ENCODE measurements around the gene STRIT1. TPM values are rescaled to one million over a fixed set of nuclear protein-coding genes. Genes with fewer than 3 reads are reported as not detected.

STRIT1 gene
- not detected for total RNA-seq
- not detected for polyA plus RNA-seq (2013, experiment 1 of 2)
- polyA plus RNA-seq (2013, experiment 2 of 2), result not detected
- long read RNA-seq, experiment 1, result 0 reads
- long read RNA-seq, experiment 2, result 0 reads
- long read RNA-seq, experiment 3, result 0 reads
- long read RNA-seq, experiment 4, result 0 reads

- Mint-ChIP-seq H3K4me1 (no peaks in the 10 kb centered on the region), H3K27me3 (ENCODE audit: insufficient read depth) (no peaks in the 10 kb centered on the region), H3K4me3 (no peak within 1 kb of the TSS), H3K36me3 (ENCODE audit: low read depth) (peaks cover 9% of the 10 kb centered on the region), H3K9me3 (peaks cover 25% of the 10 kb centered on the region), H3K27ac (no peak within 1 kb of the TSS)
- Histone ChIP-seq H3K4me3 (ENCODE audit: low read length) (no peak within 1 kb of the TSS), H3K36me3 (ENCODE audit: control insufficient read depth, insufficient read depth, low read length) (no peaks in the 10 kb centered on the region), H3K27ac (ENCODE audit: low read depth, low read length) (no peak within 1 kb of the TSS), H3K4me1 (ENCODE audit: control insufficient read depth, insufficient read depth, low read length) (no peaks in the 10 kb centered on the region), H3K9me3 (ENCODE audit: control insufficient read depth, low read length) (peaks cover 30% of the 10 kb centered on the region), H3K27me3 (ENCODE audit: control insufficient read depth, insufficient read depth, low read length, poor library complexity, severe bottlenecking) (no peaks in the 10 kb centered on the region), H3K9ac (ENCODE audit: extremely low read depth, low read length, poor library complexity, severe bottlenecking) (no peak within 1 kb of the TSS)
- no peak for TF ChIP-seq CTCF (conservative IDR thresholded peaks at IDR 0.05)
- 78 to 84% methylated on average over 4 to 6 of the region's 6 CpGs for WGBS, 2 experiments (ENCODE audit: insufficient coverage in 1 of 2, insufficient read length in 1 of 2)
- DNase-seq, result no peak
Observed at GRCh38 chr3:155293516-155293915, at the start of gene STRIT1. TSS of gene STRIT1 (minus strand) at chr3:155293683.

DNA sequence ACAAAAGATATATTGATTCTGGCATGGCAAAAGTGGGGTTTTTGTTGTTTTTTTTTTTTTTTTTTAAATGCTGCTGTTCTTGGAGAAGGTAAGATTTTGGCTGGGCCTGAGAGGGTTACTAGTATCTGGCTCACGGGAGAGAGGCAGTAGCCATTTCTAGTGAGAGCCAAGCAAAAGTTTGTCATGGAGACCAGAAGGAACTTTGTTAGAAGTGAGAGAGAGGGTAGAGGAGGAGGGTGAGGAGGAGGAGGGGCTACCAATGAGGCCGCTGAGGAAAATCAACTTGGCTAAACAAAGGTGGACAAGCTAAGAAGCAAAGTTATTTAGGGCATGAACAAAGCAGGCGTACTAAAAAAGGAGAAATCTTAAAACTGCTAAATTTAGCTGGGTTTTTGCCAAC is 48.9 kb upstream of the STRIT1 start:
- Mint-ChIP-seq H3K27me3 (ENCODE audit: insufficient read depth) (no peaks in the 10 kb centered on the region), H3K4me3 (no peak overlapping the region), H3K4me1 (peaks cover 4% of the 10 kb centered on the region), H3K9me3 (no peaks in the 10 kb centered on the region), H3K27ac (peak overlapping the region; percentile 13), H3K36me3 (ENCODE audit: low read depth) (no peaks in the 10 kb centered on the region)
- H3K4me3 ChIP-seq (ENCODE audit: low read length), result no peak overlapping the region
- no peak for TF ChIP-seq CTCF (conservative IDR thresholded peaks at IDR 0.05)
- H3K4me1 ChIP-seq (ENCODE audit: control insufficient read depth, insufficient read depth, low read length), result no peaks in the 10 kb centered on the region
- H3K27ac ChIP-seq (ENCODE audit: low read depth, low read length), result no peak overlapping the region
- H3K9ac ChIP-seq (ENCODE audit: extremely low read depth, low read length, poor library complexity, severe bottlenecking), result no peak overlapping the region
- 62 to 67% methylated on average over 2 to 3 of the region's 3 CpGs for WGBS, 2 experiments (ENCODE audit: insufficient coverage in 1 of 2, insufficient read length in 1 of 2)
- no peak for DNase-seq
- H3K36me3 ChIP-seq (ENCODE audit: control insufficient read depth, insufficient read depth, low read length), result no peaks in the 10 kb centered on the region
- H3K27me3 ChIP-seq (ENCODE audit: control insufficient read depth, insufficient read depth, low read length, poor library complexity, severe bottlenecking), result no peaks in the 10 kb centered on the region
- H3K9me3 ChIP-seq (ENCODE audit: control insufficient read depth, low read length), result peaks cover 6% of the 10 kb centered on the region

- no peaks in the 10 kb centered on the region for H3K9me3 Mint-ChIP-seq
- no peak overlapping the region for H3K9ac ChIP-seq (ENCODE audit: extremely low read depth, low read length, poor library complexity, severe bottlenecking)
- H3K9me3 ChIP-seq (ENCODE audit: control insufficient read depth, low read length), result no peaks in the 10 kb centered on the region
- H3K4me3 Mint-ChIP-seq, result no peak overlapping the region
- DNase-seq, result no peak
- H3K27me3 ChIP-seq (ENCODE audit: control insufficient read depth, insufficient read depth, low read length, poor library complexity, severe bottlenecking), result no peaks in the 10 kb centered on the region
- H3K4me1 ChIP-seq (ENCODE audit: control insufficient read depth, insufficient read depth, low read length), result no peaks in the 10 kb centered on the region
- H3K27ac ChIP-seq (ENCODE audit: low read depth, low read length), result no peak overlapping the region
- no peaks in the 10 kb centered on the region for H3K36me3 ChIP-seq (ENCODE audit: control insufficient read depth, insufficient read depth, low read length)
- H3K27me3 Mint-ChIP-seq (ENCODE audit: insufficient read depth), result no peaks in the 10 kb centered on the region
- TF ChIP-seq CTCF (conservative IDR thresholded peaks at IDR 0.05), result no peak
- no peak overlapping the region for H3K4me3 ChIP-seq (ENCODE audit: low read length)
- H3K4me1 Mint-ChIP-seq, result peaks cover 12% of the 10 kb centered on the region
- H3K27ac Mint-ChIP-seq, result no peak overlapping the region
- H3K36me3 Mint-ChIP-seq (ENCODE audit: low read depth), result no peaks in the 10 kb centered on the region
Observed at GRCh38 chr3:155339052-155339451, 45.6 kb upstream of the STRIT1 start.

All from endodermal cell (in vitro differentiated cells).